Kasumi-1 (cell line): Measurements from ENCODE around the gene TRIM7.
"Not testable (repeated sequence)": the region's sequence is repeated elsewhere in the genome, so short reads cannot be mapped to it uniquely, and the experiment has no call there.

Experiments
- DNase-seq, 2 experiments: peaks; one replicate each; lab custom pipeline; 2025; lab: John Stamatoyannopoulos, UW

The TRIM7 gene

GRCh38 chr5:181149806-181150733 lies 54.9 kb downstream of the TRIM7 start:
- DNase-seq = no peak

GRCh38 chr5:181149355-181149754 lies 55.6 kb downstream of the TRIM7 start:
- DNase-seq = no peak

DNA sequence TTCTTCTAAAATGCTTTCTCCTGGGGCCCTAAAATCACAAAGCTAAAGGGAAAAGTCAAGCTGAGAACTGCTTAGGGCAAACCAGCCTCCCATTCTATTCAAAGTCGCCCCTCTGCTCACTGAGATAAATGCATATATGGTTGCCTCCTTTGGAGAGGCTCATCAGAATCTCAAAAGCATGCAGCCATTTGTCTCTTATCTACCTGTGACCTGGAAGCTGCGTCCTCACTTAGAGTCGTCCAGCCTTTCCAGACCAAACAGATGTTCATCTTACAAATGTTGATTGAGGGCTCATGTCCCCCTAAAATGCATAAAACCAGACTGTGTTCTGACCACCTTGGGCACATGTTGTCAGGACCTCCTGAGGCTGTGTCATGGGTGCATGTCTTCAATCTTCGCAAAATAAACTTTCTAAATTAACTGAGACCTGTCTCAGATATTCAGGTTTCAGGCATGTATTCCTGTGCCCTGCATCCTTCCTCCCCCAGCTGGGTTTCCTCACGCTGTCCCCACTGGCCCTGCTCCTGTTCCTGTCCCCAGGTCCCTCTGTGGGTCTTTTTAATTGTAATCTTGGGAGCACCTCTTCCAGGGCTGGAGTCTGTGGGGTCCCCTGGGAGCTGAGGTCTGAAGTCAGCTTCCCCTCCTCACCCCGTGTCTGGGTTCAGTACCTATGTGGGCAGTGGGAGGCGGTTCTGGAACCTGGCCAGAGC lies 57.9 kb downstream of the TRIM7 start, which contains the start of gene OR2V2:
TSS of gene OR2V2 (plus strand) at position 660 of the 710 bp plus-strand sequence. CDS start 7,357 bp downstream, outside the sequence.
- not testable (repeated sequence) for DNase-seq

DNA sequence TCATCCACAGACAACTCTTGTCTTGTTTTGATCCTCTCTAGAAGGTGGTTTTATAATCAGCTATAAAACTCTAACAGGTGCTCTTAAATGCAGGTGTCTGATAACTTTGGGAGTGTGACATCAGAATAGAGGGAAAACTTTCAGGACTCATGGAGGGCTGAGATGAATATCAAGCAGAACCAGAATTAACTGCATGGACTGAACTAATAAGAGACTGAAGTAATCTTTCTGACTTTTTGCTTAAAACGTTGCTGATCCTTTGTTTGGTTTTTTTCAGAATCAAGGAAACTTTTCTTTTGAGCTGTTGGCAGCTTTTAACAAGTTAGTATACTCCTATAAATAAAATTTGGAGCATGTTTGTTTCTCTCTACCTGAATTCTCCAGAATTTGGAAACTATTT lies 59.9 kb downstream of the TRIM7 start:
- no peak for DNase-seq
